Gastroesophageal sphincter (tissue), 4 donors: ENCODE data around the gene ABCG5. TPM values are rescaled to one million over a fixed set of nuclear protein-coding genes. Genes with fewer than 3 reads are reported as not detected.

Experiments used
- ATAC-seq: fragments of 150-250 bp; one replicate; pipeline ENCODE4 v1.9.1; 2016; ENCODE audit warnings: mild to moderate bottlenecking, moderate library complexity
- H3K27ac ChIP-seq, 4 donors: fragments of 200-600 bp; sonication (generic) in 3 of 4; 1 replicate in 3 of 4; 2 replicates in 1 of 4; pipeline ENCODE4 v1.5.1; 2016 to 2019
- H3K27me3 ChIP-seq: fragments of 200-600 bp; sonication (generic); one replicate; pipeline ENCODE4 v1.5.1; 2019
- H3K36me3 ChIP-seq, 2 donors: fragments of 200-600 bp; sonication (generic); one replicate each; pipeline ENCODE4 v1.5.1; 2019; ENCODE audit warnings: control low read depth in 1 of 2
- H3K4me1 ChIP-seq, 3 donors: fragments of 200-600 bp; sonication (generic); 1 replicate in 2 of 3; 2 replicates in 1 of 3; pipeline ENCODE4 v1.5.1; 2016 to 2019; ENCODE audit warnings: control low read depth in 2 of 3
- H3K4me3 ChIP-seq, 2 donors: fragments of 200-600 bp; sonication (generic); one replicate each; pipeline ENCODE4 v1.5.1; 2019; ENCODE audit warnings: mild to moderate bottlenecking in 1 of 2, moderate library complexity in 1 of 2
- H3K9me3 ChIP-seq, 3 donors: fragments of 200-600 bp; sonication (generic); one replicate each; pipeline ENCODE4 v1.5.1; 2017 to 2019; ENCODE audit warnings: control low read depth in 2 of 3
- EP300 ChIP-seq: sonication (generic); formaldehyde crosslinking; IDR thresholded peaks from one replicate; pipeline ENCODE4 v1.6.1; 2017; ENCODE audit warnings: antibody characterized with exemption, mild to moderate bottlenecking
- POLR2A ChIP-seq, 2 donors: fragments of 450-650 bp; IDR thresholded peaks; one replicate each; pipeline ENCODE4 v1.6.1; 2017; ENCODE audit warnings: antibody characterized with exemption in 2 of 2, mild to moderate bottlenecking in 2 of 2, moderate library complexity in 1 of 2
- POLR2AphosphoS5 ChIP-seq: sonication (generic); formaldehyde crosslinking; IDR thresholded peaks from one replicate; pipeline ENCODE4 v1.6.1; 2017; ENCODE audit warnings: antibody characterized with exemption
- WGBS, 2 donors: methylation state at CpG; one replicate each; pipeline ENCODE4 v1.1.5; 2018; ENCODE audit warnings: low coverage in 1 of 2; 5-methylcytosine and 5-hydroxymethylcytosine counted together
- total RNA-seq, 4 donors: library from RNA; depleted of rRNA; stranded (reverse); fragments of >200 nt; gene quantifications; one replicate each; pipeline ENCODE4 v1.1.0, GENCODE V29; 2016
- TF ChIP-seq, protein P1 (sequence below), 4 experiments: fragments of 200-600 bp in 2 of 4; fragments of 450-650 bp in 2 of 4; sonication (generic) in 1 of 4; IDR thresholded peaks; one replicate each; pipeline ENCODE4 v1.5.1; 2017 to 2019; ENCODE audit warnings: antibody characterized with exemption in 4 of 4, mild to moderate bottlenecking in 2 of 4, moderate library complexity in 2 of 4

The ABCG5 gene
- total RNA-seq, 4 donors from 2014 or later: not detected

- Histone ChIP-seq H3K27ac (no peak overlapping the region), H3K4me1 (peaks cover 0 to 6% (median 0%) of the 10 kb centered on the region in 3 donors), H3K9me3 (no peaks in the 10 kb centered on the region), H3K27me3 (peaks cover 5% of the 10 kb centered on the region), H3K36me3 (peaks cover 0 to 10% of the 10 kb centered on the region in 2 donors), H3K4me3 (no peak overlapping the region)
- ATAC-seq: no peak
- no peak for TF ChIP-seq EP300
- TF ChIP-seq, protein P1, sequence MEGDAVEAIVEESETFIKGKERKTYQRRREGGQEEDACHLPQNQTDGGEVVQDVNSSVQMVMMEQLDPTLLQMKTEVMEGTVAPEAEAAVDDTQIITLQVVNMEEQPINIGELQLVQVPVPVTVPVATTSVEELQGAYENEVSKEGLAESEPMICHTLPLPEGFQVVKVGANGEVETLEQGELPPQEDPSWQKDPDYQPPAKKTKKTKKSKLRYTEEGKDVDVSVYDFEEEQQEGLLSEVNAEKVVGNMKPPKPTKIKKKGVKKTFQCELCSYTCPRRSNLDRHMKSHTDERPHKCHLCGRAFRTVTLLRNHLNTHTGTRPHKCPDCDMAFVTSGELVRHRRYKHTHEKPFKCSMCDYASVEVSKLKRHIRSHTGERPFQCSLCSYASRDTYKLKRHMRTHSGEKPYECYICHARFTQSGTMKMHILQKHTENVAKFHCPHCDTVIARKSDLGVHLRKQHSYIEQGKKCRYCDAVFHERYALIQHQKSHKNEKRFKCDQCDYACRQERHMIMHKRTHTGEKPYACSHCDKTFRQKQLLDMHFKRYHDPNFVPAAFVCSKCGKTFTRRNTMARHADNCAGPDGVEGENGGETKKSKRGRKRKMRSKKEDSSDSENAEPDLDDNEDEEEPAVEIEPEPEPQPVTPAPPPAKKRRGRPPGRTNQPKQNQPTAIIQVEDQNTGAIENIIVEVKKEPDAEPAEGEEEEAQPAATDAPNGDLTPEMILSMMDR (IDR thresholded peaks at IDR 0.05): no peak
- TF ChIP-seq POLR2A (IDR thresholded peaks at IDR 0.05): no peak
- TF ChIP-seq POLR2AphosphoS5: no peak
- WGBS, 2 donors: 52 to 86% methylated on average over 3 to 4 of the region's 5 CpGs
These were observed 42.3 kb upstream of the ABCG5 start for GRCh38 chr2:43880952-43881351.

DNA sequence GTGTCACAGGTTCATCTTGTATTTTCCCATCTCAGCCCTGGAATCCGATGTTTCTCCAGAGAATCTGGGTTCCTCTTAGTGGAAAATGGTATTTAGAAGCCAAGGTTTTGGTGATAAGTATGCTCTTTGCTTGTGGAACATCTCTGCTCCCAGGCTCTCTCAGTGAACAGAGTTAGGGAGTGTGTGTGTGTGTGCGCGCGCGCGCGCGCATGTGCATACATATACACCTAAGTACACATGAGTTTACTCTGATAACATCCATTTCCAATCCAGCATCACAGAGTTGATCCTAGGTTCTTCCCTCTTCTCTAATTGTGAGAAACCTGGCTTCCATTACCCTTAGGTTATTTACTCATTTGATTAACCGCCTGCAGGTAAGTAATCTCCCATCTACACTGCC lies 41.8 kb upstream of the ABCG5 start:
- peaks cover 5% of the 10 kb centered on the region for H3K27me3 ChIP-seq
- TF ChIP-seq POLR2AphosphoS5: no peak
- no peak for TF ChIP-seq POLR2A (IDR thresholded peaks at IDR 0.05)
- TF ChIP-seq, protein P1 (IDR thresholded peaks at IDR 0.05): no peak
- TF ChIP-seq EP300: no peak
- no peak overlapping the region for H3K4me3 ChIP-seq
- no peak for ATAC-seq
- WGBS, 2 donors: 77 to 86% methylated on average over 8 of the region's 9 CpGs
- H3K27ac ChIP-seq: no peak overlapping the region
- peaks cover 0 to 6% (median 0%) of the 10 kb centered on the region in 3 donors for H3K4me1 ChIP-seq
- H3K36me3 ChIP-seq: peaks cover 0 to 5% of the 10 kb centered on the region in 2 donors
- H3K9me3 ChIP-seq: no peaks in the 10 kb centered on the region

- Histone ChIP-seq H3K4me1 (peaks cover 0 to 6% (median 0%) of the 10 kb centered on the region in 3 donors), H3K4me3 (no peak overlapping the region), H3K9me3 (no peaks in the 10 kb centered on the region), H3K27ac (no peak overlapping the region), H3K36me3 (no peaks in the 10 kb centered on the region), H3K27me3 (peaks cover 5% of the 10 kb centered on the region)
- ATAC-seq: no peak
- TF ChIP-seq, protein P1 (IDR thresholded peaks at IDR 0.05): no peak
- no peak for TF ChIP-seq EP300
- no peak for TF ChIP-seq POLR2AphosphoS5
- TF ChIP-seq POLR2A (IDR thresholded peaks at IDR 0.05): no peak
- 81 to 86% methylated on average over 4 of the region's 5 CpGs for WGBS, 2 donors
These were observed 40.6 kb upstream of the ABCG5 start for GRCh38 chr2:43879261-43879660.

- ATAC-seq: peak; percentile 72
- no peaks in the 10 kb centered on the region for H3K36me3 ChIP-seq
- 15 to 45% methylated on average over 9 to 12 of the region's 16 CpGs for WGBS, 2 donors
- H3K27ac ChIP-seq: no peak overlapping the region
- TF ChIP-seq POLR2AphosphoS5: no peak
- TF ChIP-seq POLR2A (IDR thresholded peaks at IDR 0.05): no peak
- TF ChIP-seq, protein P1 (IDR thresholded peaks at IDR 0.05): peak; percentile 75 to 90 (median 81)
- no peak for TF ChIP-seq EP300
- H3K4me1 ChIP-seq: peaks cover 0 to 6% (median 0%) of the 10 kb centered on the region in 3 donors
- H3K27me3 ChIP-seq: peaks cover 5% of the 10 kb centered on the region
- H3K4me3 ChIP-seq: no peak overlapping the region
- H3K9me3 ChIP-seq: no peaks in the 10 kb centered on the region
These were observed 39.3 kb upstream of the ABCG5 start for GRCh38 chr2:43877782-43878464.

GRCh38 chr2:43874776-43875451 lies 36.3 kb upstream of the ABCG5 start:
- WGBS, 2 donors: 40 to 62% methylated on average over 1 to 2 of the region's 11 CpGs
- Histone ChIP-seq H3K27ac (no peak overlapping the region), H3K36me3 (no peaks in the 10 kb centered on the region), H3K4me1 (peaks cover 0 to 6% (median 0%) of the 10 kb centered on the region in 3 donors), H3K9me3 (no peaks in the 10 kb centered on the region), H3K4me3 (no peak overlapping the region), H3K27me3 (peaks cover 9% of the 10 kb centered on the region)
- ATAC-seq: no peak
- TF ChIP-seq POLR2A (IDR thresholded peaks at IDR 0.05): no peak
- TF ChIP-seq, protein P1 (IDR thresholded peaks at IDR 0.05): no peak
- TF ChIP-seq EP300: no peak
- no peak for TF ChIP-seq POLR2AphosphoS5
